HG03342 (cell line): ENCODE data around the gene CYP2A7.
"Not testable (repeated sequence)": the region's sequence is repeated elsewhere in the genome, so short reads cannot be mapped to it uniquely, and the experiment has no call there.

Source experiments
- ATAC-seq: cut with Tn5 transposase; IDR thresholded peaks from one replicate; pipeline ENCODE4 v1.9.1; 2021; ENCODE audit warnings: mild to moderate bottlenecking, moderate library complexity; ENCODE audit not compliant: unreplicated experiment

Gene CYP2A7

DNA sequence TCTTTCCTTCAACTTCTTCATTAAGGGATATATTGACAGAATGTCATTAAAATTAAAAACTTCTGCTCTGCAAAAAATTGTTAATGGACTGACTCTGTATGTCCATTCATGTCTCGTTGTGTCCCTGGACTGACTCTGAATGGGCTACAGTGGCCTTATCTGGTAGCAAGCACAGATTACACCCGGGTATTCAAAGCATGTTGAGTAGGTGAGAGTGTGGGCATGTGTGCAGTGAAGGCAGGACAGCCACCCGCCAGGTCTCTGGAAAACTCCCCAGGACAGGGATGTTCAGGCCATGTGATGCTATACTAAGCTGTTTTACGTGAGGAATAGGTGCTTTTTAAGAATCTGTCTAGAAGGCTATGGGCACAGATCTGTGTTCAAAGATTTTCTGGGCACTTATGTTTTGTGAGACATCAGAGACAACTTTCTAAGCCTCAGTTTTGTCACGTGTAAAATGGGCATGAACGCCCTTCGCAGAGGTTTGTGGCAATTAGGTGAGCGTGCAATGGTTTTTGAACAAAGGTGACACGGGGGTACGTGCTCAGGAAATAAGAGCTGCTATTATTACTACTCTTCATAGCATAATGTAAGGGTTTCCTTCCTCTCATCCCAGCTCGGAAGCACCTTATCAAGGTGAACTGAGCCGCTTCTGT is 38.9 kb downstream of the CYP2A7 start:
- not testable (repeated sequence) for ATAC-seq

DNA sequence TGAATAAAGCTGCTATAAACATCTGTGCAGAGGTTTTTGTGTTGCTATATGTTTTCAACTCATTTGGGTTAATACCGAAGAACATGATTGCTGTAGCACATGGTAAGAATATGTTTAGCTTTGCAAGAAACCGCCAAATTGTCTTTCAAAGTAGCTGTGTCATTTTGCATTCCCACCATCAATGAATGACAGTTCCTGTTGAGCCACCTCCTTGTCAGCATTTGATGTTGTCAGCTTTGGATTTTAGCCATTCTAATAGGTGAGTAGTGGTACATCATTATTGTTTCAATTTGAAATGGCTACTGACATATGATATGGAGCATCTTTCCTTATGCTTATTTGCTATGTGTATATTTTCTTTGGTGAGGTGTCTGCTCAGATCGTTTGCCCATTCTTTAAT is 40.0 kb downstream of the CYP2A7 start:
- ATAC-seq: not testable (repeated sequence)

DNA sequence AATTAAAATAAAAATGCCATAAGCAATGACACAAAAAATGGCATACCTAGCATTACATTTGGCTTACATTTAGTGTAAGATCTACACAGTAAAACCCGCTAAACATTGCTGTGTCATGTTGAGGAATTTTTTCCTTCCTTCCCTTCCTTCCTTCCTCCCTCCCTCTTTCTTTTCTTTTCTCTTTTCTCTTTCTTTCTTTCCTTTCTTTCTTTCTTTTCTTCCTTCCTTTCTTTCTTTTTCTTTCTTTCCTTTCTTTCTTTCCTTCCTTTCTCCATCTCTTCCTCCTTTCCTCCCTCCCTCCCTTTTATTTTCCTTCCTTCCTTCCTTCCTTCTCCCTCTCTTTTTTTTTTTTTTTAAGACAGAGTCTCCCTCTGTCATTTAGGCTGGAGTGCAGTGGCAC is 43.6 kb downstream of the CYP2A7 start:
- not testable (repeated sequence) for ATAC-seq

DNA sequence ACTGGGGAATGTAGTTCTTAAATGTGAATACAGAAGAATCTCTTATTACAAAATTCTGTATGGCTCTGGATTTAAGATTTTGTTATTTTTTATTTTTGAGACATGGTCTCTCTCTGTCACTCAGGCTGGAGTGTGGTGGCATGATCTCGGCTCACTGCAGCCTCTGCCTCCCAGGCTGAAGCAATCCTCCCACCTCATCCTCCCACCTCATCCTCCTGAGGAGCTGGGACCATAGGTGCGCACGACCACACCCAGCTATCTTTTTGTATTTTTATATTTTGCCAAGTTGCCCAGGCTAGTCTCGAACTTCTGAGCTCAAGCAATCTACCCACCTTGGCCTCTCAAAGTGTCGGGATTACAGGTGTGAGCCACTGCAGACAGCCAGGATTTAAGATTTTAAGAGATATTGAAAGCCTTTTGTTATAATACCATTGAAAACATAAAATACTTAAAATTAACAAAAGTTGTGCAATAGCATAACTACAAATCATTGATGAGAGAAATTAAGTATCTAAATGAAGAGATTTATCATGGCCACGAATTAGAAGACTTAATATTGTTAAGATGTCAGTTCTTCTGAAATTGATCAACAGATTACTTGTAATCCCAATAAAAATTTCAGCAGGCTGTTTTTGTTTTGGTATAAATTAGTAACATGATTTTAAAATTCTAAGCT is 45.1 kb downstream of the CYP2A7 start:
- ATAC-seq: no peak

DNA sequence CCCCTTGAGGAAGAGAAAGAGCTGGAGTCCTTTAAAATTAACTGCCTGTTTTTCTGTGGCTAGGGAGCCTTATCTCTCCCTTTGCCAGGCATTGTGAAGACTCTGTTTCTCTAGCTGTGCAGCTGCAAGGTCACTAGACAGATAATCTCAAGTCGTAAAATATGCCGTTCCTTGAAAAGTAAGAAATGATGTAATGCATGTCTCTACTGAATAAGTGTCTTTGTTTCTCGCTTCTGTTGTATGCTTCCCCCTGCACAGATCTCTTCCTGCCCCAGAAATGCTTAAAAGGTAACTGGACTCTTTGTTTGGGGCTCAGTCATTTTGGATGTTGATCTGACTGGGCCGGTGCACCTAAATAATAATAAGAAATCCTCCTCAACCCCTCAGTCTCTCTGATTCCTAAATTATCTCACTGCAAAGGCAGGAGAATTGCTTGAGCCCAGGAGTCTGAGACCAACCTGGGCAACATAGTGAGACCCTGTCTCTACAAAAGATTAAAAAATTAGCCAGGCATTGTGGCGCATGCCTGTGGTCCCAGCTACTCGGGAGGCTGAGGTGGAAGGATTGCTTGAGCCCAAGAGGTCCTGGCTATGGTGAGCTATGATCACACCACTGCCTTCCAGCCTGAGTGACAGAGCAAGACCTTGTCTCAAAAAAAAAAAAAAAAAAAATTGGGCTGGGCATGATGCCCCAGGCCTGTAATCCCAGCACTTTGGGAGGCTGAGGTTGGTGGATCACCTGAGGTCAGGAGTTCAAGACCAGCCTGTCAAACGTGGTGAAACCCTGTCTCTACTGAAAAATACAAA is 48.1 kb downstream of the CYP2A7 start:
- not testable (repeated sequence) for ATAC-seq

DNA sequence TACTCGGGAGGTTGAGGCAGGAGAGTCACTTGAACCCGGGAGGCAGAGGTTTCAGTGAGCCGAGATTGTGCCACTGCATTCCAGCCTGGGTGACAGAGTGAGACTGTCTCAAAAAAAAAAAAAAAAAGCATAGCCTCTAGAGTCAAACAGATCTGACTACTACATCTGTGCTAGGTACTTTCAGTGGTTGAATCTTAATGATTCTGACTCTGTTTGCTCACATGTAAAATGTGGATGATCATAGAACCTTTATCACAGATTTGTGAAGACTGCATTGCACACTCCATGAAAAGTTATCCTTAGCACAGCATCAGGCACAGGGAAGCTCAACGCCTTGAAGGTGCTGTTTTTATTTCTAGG is 49.6 kb downstream of the CYP2A7 start:
- ATAC-seq: not testable (repeated sequence)

DNA sequence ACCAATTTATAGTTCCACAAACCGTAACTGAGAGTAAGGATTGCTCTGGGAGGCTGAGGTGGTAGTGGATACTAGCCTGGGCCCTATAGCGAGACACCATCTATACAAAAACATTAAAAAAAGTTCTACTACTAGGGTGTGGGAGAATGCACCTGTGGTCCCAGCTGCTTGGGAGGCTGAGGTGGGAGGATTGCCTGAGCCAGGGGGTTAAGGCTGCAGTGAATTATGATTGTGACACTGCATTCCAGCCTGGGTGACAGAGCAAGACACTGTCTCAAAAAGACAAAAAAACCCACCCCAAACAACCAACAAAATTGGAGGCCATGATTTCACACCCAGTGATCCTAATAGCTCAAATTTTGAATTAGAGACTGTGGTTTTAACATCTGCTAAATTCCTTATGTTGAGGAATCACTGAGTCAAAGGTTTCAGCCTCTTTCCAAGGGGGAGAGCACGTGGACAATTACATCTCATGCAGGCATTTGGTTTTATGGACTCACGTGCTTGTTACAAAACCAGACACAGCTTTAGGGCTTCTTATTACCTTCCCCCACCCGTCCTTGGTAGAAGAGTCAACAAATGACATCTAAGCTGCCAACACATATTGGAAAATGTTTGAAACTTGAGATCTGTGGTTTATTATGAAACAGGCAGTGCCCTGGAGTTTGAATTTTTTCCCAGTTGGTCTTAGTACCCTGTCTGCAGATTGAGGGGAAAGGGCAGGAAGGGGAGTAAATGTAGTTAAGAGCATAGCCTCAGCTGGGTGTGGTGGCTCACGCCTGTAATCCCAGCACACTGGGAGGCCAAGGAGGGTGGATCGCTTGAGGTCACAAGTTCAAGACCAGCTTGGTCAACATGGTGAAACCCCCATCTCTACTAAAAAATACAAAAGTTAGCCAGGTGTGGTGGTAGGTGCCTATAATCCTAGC is 50.3 kb downstream of the CYP2A7 start:
- ATAC-seq: no peak

DNA sequence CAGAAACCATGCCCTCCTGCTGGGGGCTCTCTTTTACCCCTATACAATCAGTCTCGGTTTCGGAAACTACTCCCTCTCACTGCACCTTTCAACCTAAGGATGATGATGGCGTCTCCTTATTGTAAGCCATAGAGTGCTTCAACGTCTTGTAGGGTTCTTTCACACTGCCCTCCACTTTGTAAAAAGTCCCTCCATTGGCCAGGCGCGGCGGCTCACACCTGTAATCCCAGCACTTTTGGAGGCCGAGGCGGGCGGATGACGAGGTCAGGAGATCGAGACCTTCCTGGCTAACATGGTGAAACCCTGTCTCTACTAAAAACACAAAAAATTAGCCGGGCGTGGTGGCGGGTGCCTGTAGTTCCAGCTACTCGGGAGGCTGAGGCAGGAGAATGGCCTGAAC is 51.3 kb downstream of the CYP2A7 start:
- not testable (repeated sequence) for ATAC-seq

DNA sequence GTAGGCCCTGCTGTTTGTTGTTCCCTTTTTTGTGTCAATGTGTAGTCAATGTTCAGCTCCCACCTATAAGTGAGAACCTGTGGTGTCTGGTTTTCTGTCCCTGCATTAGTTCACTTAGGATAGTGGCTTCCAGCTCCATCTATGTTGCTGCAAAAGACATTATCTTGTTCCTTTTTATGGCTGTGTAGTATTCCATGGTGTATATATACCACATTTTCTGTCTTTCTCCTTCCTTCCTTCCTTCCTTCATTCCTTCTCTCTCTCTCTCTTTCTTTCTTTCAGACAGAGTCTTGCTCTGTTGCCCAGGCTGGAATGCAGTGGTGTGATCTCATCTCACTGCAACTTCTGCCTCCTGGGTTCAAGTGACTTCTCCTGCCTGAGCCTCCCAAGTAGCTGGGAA is 52.8 kb downstream of the CYP2A7 start:
- ATAC-seq: no peak

DNA sequence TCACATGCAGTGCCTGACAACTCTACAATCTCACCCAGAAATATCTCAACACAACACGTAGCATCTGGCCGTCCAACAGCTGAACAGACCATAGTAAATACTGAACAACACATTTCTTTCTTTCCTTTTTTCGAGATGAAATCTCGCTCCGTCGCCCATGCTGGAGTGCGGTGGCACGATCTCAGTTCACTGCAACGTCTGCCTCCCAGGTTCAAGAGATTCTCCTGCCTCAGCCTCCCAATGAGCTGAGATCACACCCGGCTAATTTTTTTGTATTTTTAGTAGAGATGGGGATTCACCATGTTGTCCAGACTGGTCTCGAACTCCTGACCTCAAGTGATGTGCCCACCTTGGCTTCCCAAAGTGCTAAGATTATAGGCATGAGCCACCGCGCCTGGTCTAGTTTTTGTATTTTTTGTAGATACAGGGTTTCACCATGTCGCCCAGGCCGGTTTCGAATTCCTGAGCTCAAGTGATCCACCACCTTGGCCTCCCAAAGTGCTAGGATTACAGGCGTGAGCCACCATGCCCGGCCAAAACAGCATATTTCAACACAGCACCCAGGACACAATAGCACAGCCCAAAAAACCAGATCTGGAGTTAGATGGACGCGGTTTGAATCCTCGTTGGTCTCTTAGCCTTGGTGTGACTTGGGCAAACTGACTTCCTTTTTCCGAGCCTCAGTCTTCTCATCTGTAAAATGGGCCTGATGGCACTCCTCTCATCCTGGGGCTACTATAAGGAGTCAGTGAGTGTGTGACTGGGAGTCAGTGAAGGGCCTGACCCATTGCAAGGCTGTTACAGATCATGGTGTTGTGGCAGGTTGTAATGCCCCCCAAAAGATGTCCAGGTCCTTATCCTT is 54.4 kb downstream of the CYP2A7 start:
- no peak for ATAC-seq

DNA sequence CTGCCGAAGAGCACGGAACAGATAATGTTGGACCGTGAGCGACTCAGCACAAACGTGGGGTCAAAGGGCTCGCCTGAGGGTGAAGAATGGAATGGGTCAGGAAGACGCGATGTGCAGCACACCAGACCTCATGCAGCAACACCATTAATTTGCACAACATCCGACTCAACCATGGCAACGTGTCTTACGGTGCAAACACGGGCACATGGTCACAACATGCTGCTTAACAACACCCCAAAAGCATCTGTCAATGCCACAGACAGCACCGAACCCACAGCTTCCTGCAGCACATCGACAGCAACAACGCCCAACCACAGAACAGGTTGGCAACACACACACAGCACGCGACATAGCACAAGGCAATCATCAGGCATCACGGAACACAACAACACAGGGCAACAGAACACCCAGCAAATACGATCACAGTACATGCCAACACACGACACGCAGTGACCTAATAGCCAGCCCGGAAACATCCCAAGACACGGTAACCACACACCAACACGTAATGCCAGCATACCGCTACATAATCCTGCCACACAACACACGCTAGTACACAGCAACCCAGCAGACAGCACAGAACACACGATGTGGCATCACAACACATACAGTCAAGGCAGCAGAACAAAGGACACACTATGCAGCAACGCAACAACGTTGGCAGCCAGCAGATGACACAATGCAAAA is 55.2 kb downstream of the CYP2A7 start:
- not testable (repeated sequence) for ATAC-seq

DNA sequence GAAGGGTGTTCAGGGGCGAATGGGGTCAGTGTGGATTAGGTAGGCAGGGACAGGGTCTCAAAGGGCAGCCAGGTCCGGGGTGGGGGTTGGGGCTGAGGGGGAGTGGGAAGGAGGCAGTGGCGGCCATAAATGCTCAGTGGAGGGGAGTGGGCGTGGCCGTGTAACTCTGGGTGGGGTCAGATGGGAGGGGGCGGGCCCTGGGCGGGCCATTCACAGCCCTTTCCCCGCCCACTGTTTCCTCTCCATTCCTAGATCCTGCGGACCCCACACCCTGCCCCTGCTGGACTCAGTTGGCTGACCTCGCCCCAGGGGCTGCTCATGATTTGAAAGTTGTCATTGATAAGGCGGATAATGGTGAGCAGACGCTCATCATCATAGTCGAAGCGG is 55.7 kb downstream of the CYP2A7 start:
- not testable (repeated sequence) for ATAC-seq

DNA sequence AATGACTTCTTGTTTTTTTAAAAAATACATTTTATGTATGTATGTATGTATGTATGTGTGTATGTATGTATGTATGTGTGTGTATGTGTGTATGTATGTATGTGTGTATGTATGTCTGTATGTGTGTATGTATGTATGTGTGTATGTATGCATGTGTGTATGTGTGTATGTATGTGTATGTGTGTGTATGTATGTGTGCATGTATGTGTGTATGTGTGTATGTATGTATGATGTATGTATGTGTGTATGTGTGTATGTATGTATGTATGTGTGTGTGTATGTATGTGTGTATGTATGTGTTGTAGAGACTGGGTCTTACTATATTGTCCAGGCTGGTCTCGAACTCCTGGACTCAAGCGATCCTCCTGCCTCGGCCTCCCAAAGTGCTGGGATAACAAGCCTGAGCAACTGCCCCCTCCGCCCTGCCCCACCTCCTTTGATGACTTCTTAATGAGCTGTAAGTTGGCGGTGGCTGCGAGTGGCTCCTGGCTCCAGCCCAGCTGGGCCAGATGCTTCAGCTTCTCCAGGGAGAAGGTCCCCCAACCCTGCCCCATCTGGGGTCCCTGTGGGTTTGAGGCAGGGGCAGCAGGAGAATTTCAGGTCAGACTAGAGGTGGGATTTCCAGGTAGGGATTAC is 56.5 kb downstream of the CYP2A7 start:
- not testable (repeated sequence) for ATAC-seq
